ENCODE measurements around the gene RRBP1.

The RRBP1 gene

GRCh38 chr20:17620371-17621228 is 61.4 kb downstream of the RRBP1 start:
- DNase-seq = no peak

DNA sequence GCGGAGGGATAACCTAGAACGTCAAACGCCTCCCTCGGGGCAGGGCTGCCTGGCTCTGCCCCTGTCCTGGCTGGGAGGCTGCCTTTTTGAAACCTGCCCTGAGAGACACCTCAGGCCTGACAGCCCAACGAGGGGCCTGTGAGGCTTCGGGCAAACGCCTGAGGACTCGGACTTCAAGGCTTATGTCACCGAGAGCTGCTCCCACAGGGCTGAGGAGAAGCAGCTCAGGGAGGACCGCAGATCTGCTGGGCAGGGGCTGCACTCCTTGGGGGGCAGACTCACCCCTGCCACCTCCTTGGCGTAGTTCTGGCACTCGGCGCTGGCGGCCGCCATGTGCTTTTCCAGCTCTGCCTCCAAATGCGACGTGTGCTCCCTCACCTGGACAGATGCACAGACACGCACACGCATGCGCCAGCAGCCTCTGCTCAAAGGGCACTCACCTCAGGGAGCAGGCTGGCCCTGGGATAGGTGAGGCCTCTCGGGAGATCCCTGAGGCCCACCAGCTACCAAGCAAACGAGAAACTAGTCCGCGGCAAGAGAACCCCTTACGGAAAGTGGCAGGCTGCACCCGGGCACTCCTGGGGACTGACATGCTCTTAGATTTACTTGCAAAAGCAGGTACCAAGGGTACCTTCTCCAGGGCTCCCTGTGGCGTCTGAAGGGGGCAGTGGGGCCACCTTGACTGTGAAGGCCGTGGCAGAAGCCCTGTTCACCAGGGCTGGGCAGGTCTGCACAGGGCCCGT is 62.5 kb downstream of the RRBP1 start:
- DNase-seq = no peak

- DNase-seq = no peak
Observed at GRCh38 chr20:17618673-17619013, 63.4 kb downstream of the RRBP1 start.

DNA sequence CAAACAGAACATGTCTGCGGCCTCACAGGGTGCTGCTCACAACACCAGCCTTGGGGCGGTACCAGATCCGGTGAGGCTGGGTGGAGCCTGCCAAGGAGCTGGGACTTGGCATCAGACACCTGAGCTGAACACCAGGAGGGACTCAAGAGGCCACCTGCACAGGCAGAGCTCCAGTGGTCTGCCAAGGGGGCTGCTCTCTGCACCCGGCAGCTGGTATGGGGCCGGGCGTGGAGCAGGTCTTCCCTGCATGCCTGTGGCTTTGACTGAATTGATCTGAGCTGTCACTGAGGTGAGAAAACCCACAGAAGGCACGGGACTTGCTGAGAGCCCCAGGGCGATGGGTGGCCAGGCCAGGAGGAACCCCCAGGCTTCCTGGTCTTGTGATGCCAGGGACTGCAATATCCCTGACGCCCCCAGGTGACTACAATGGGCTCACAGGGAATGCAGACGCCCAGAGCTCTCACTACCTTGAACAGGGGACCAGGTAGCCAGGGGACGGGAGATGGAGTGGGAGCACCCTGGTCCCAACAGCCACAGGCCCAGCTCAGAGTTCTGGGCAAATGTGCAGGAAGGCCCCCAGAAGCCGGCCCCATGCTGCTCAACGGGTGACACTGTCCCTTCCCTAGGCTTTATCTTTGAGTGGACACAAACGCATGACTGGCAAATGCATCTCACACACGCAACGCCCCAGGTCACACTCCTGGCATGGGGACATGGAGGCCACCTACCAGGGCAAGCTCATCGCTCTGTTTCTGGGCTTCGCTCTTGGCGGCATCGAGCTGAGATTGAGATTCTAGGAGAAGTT is 64.0 kb downstream of the RRBP1 start:
- no peak for DNase-seq

DNA sequence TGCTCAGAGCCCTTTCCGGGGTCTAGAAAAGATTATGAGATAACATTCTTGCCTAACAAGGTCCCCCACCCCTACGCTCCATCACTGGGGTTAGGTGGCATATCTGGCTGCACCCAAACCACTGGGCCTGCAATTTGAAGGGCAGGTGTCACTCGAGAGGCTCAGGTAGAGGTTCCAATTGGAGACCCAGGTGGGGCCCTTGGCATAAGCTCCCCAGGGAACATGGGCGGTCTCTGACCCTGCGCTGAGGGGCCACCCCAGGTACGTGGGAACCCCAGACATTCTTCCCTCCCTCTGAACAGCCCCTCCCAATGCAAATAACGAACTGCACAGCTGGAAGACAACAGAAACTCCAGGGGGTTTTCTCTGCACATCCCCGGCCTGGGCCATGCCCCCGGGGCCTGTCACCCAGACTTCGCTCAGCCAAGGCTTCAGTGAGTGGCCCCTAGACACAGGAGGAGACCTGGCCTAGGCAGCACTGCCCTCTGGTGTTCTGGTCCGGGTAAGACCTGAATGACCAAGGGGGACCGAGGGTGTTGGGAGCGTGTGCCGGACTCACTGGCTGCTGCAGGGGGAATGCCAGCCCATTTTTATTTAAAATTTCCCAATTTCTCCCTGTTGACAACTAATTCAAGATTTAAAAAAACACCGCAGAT is 64.7 kb downstream of the RRBP1 start:
- DNase-seq = peak; percentile 34

DNA sequence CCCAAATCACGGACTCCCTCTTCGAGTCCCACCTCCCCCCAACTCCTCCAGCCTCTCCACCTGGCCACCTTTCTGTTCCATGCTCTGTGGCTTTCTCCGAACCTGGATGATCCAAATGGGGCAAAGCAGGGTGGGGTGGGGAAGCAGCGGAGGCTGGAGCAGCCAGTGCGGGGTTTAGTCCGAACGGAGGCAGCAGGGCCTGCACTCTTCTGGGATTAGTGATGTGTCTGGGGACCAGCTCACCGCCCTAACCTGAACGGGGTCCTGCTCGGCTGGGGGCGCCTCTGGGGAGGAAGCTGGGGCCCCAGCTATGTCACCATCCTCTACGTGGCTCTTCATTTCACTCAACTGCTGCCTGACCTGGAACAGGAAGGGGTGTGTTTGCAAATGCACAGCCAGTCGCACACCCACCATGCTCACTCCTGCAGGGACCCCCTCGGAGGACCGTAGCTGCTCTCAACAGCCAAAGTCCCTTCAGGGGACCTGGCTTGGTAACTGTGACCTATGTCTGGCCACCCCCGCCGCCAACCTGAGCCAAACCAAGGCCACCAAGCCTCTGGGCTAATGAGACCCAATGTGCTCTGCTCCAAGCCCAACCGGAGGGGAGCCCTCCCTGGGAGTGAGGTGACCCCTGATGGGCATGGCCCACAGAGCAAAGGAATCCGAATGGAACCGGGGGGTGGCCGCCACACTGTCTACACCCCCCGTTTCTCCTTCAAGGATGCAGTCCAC is 65.4 kb downstream of the RRBP1 start:
- no peak for DNase-seq

DNA sequence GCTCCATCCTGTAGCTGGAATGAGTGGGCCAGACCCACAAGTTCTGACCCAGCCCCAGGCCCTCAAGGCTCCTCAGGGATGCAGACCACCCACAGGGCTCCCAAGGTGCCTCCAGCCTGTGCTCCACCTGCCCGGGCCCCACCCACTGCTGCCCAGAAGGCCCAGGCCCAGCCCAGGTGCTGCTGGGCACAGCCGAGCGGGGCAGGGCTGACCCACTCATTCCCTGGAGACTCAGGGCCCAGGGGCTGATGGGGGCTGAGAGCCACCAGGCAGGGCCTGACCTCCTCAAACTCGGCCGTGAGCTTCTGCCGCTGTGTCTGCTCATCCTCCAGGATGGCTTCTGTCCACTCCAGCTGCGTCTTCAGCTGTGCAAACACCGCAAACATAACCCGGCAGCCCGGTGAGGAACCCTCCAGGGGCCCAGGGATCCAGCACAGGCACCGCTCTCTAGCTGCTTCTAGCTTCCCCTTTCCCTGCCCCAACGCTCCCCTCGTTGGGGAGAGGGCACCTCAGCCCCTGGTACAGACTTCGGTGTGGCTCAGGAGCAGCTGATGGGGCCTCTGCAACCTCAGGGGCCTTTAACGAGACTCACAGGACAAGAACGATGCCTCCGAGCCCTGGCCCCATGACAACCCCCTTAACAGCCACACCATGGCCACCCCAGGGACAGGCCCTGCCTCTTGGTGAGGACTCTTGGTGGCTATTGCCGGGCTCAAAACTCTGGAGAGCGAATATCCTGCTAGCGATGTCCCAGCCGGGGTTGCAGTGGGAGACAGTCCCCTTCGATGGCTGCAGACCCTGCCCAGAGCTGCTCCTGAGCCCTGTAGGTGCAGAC is 66.2 kb downstream of the RRBP1 start:
- peak; percentile 15 for DNase-seq

- no peak for DNase-seq
Observed at GRCh38 chr20:17614812-17615644, 67.0 kb downstream of the RRBP1 start.

GRCh38 chr20:17614176-17614811 is 67.7 kb downstream of the RRBP1 start:
- DNase-seq = peak; percentile 49

DNA sequence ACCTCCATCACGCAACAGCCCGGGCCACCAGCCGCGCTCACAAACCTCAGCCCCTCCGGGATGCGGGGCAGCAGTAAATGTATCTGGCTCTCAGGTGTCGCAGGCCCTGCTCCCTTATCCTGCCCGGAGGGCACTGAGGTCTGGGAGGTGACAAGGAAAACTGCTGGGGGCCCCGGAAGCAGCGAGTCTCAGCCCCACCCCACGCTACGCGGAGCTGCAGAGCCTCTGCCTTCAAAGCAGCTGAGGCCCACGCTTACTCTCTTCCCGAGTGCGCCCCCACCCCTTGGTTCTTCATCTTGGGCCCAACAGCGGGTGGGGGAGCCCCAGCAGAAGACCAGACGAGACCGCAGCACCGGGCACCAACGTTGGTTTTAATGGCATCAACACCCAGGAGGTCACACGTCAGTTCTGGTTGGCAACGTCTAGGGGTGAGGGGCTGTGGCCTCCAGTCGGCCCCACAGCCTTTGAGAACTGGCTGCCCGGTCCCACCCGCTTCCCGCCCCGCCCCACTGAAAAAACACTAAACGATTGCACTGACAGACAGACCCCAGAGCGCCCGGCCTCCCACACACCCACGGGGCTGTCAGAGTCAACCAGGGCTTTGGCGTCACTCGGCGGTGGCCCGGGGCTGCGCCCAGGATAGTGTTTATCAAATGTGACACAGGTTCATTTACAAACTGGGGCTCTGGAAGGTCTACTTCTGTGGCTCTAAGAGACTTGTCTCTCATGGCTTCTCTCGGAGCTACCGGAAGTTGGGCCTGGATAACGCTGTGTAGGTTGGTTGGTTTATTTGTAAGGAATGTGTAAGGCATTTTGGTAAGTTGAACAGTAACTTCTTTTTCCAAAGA is 68.5 kb downstream of the RRBP1 start:
- no peak for DNase-seq

DNA sequence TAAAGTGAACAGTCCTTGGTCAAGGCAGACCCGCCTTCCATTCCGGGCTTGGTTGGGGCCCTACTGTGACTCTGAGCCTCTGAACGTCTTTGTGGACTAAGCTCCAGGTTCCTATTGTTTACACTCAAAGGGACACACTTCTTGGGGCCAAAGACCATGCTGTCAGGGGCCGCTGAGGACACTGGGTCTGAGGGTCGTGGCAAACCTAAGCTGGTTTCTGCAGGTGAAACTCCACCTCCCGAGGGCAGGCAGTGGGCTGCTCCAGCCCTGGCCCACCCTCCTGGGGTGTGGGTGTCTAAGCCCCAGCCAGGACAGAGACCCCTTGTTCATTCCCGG is 69.1 kb downstream of the RRBP1 start:
- no peak for DNase-seq

DNA sequence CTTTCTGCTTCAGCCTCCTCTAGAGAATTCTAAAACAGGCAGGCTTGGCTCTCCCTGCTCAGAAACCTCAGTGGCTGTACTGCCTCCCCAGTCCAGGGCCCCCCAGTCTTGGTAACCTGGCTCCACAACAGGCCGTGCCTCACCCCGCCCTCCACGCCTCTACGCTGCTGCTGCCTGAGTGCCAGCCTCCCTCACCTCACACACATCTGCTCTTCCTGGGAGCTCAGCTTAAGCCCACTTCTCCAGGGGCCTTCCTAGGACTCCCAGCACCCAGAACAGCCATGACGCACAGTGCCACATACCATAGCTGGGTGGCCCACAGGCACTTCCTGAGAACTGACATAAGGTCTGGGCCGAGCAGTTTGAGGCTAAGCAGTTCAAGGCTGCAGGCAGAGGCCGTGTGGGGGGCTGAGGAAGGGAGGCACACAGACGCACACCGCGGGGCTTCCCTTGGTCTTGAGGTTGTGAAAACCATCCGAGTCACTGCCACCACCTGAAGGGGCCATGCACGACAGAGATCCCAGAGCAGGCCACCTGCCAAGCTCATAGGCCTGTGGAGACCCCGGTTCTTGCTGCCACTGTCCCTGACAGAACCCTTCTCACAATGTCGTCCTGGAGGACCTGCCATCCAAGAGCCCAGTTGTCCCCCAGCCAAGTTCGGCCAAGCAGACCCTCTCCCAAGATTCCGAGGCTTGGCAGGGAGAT is 69.6 kb downstream of the RRBP1 start:
- no peak for DNase-seq

GRCh38 chr20:17611540-17612286 is 70.3 kb downstream of the RRBP1 start:
- DNase-seq = no peak

- DNase-seq = no peak
Observed at GRCh38 chr20:17611290-17611539, 70.8 kb downstream of the RRBP1 start.

DNA sequence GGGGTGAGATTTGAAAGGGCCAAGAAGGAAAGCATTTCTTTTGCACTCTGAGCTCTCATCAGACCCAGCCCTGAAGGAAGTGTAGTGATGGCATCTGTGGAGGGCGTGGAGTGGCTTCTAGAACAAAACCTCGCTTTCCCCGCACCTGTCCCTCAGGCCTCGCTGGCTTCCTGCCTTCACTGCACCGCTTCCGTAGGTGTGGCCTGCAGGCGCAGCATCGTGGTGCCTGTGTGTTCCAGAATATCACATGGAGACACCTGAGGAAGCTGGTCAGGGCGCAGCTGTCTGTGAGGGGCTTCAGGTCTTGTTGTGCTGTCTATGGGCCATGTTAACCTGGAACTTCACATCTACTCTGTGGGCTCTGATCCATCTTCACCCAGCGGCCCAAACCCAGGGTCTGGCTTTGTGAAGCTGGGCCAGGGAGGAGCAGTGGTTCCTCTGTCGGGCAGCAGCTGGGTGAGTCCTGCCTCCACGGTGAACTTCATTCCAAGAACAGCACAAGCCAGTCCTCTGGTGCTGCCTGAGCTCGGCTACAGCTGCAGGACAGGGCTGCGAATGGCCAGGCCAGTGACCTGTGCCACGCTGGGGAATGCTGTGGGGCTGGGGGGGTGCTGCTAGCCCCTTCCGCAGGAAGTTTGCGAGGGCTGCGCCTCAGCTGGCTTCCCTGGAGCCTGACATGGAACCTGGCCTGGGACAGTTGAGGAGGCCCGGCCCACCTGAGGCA is 71.3 kb downstream of the RRBP1 start:
- no peak for DNase-seq

DNA sequence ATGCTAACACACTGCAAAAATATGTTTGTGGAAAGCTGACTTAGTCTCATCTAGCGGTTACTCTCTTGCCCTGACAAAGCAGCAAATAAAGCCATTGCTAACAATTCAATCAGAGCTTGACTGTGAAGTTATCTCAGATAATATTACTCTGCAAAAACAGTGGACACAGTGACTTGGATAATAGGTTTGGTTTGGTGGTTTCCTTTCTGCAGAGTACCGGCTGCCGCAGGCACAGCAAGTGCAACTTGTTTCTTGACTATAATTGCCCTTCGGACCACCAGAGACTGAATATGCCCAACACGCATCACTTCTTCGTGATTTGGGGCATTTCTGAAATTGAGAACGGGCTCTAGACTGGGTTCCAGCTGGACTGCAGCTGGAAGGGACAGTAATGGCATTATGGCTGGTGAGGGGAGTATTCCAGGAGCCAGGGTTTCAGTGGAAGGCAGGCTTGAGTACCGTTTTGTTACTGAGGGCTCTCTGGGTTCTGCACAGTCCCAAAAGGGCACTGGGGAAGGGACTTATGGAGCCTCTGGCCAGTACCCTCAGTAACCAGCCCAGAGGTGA is 72.1 kb downstream of the RRBP1 start:
- no peak for DNase-seq
